Measurements from ENCODE around the gene SIGLEC5. TPM values are rescaled to one million over a fixed set of nuclear protein-coding genes. Genes with fewer than 3 reads are reported as not detected.
A peak's percentile ranks its signal among the peaks of the same experiment; 100 is the strongest.

The SIGLEC5 gene
- total RNA-seq, 1 donor from 2014 or later, result not detected

DNA sequence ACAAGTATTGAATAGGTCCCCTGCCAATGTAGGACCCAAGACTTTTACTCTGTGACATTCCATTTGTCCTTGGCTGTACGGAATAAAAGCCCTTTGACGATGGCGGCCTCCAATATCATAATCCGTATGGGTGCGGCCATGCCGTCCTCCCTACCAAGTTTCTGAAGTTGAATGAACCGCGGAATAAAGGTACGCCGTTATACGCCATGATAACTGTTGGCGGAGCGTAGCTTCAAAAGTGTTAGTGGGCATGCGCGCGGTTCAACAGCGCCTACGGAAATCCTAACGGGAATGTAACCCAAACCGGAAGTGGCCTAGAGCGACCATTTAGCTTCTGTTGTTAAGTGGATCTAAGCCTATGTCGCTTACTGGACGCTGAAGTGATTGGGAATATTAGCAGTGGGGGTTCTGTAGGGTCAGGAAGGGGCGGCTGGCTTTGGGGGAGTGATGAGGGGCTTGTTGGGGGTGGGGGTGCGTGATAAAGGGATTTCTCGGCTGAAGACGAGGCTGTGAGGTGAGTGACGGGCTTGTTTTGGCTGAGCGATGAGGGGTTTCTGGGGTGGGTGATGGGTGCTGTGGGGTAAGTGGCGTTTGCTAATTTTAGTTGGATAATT is 59.1 kb downstream of the SIGLEC5 start, which contains the start of gene ZNF175:
Gene ZNF175 (plus strand): TSS at position 322 of the 614 bp plus-strand sequence. CDS start 2,047 bp downstream, outside the sequence.
- H3K27me3 Mint-ChIP-seq (ENCODE audit: unreplicated experiment), result peaks cover 22% of the 10 kb centered on the region
- H3K27ac Mint-ChIP-seq (ENCODE audit: unreplicated experiment), result peak within 1 kb of the TSS; percentile 84
- no peaks in the 10 kb centered on the region for H3K9me3 Mint-ChIP-seq (ENCODE audit: unreplicated experiment)
- H3K36me3 Mint-ChIP-seq (ENCODE audit: unreplicated experiment), result peaks cover 10% of the 10 kb centered on the region
- peaks cover 18% of the 10 kb centered on the region for H3K4me1 Mint-ChIP-seq (ENCODE audit: unreplicated experiment)
- TF ChIP-seq, protein P1, sequence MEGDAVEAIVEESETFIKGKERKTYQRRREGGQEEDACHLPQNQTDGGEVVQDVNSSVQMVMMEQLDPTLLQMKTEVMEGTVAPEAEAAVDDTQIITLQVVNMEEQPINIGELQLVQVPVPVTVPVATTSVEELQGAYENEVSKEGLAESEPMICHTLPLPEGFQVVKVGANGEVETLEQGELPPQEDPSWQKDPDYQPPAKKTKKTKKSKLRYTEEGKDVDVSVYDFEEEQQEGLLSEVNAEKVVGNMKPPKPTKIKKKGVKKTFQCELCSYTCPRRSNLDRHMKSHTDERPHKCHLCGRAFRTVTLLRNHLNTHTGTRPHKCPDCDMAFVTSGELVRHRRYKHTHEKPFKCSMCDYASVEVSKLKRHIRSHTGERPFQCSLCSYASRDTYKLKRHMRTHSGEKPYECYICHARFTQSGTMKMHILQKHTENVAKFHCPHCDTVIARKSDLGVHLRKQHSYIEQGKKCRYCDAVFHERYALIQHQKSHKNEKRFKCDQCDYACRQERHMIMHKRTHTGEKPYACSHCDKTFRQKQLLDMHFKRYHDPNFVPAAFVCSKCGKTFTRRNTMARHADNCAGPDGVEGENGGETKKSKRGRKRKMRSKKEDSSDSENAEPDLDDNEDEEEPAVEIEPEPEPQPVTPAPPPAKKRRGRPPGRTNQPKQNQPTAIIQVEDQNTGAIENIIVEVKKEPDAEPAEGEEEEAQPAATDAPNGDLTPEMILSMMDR (IDR thresholded peaks at IDR 0.05), result no peak
- H3K4me3 Mint-ChIP-seq (ENCODE audit: unreplicated experiment), result peak within 1 kb of the TSS; percentile 86
- DNase-seq (ENCODE audit: extremely low spot score, unreplicated experiment), result peak; percentile 97

DNA sequence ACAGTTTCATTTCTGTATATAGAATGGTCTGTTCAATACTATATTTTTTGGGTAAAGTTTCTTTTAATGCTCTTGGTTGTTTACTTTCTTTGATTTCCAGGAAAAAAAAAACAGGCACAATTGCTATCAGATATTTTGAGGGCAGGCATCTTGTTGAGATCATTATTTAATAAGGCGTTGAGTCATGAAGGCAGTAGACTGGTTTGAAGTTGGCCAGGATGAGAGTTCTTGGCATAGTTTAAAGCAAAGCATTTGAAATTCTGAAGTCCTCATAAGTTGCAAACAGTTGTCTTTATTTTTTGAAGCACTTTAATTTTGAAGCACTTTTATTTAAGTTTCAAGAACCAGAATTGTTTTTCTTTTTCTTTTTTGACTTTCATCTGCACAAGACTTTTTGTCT is 61.7 kb downstream of the SIGLEC5 start:
- Mint-ChIP-seq H3K4me1 (ENCODE audit: unreplicated experiment) (peaks cover 17% of the 10 kb centered on the region), H3K4me3 (ENCODE audit: unreplicated experiment) (no peak overlapping the region), H3K27me3 (ENCODE audit: unreplicated experiment) (peaks cover 22% of the 10 kb centered on the region), H3K9me3 (ENCODE audit: unreplicated experiment) (no peaks in the 10 kb centered on the region), H3K27ac (ENCODE audit: unreplicated experiment) (no peak overlapping the region), H3K36me3 (ENCODE audit: unreplicated experiment) (peaks cover 2% of the 10 kb centered on the region)
- TF ChIP-seq, protein P1 (IDR thresholded peaks at IDR 0.05), result no peak
- DNase-seq (ENCODE audit: extremely low spot score, unreplicated experiment), result no peak

DNA sequence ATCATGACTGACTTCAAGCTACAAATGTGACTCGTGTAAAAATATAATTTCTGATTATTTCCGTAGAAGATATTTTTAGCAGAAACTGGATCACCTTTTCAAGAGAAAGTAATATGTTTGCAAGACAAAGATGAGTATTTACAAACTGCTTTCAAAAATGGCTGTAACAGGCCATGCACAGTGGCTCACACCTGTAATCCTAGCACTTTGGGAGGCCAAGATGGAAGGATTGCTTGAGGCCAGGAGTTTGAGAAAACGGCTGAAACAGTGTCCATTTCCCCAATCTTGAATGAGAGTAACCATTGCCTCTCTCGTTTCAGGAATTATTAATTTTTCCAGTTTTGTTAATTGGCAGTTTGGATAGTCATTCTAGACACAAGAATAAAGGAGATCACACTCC is 62.6 kb downstream of the SIGLEC5 start:
- no peaks in the 10 kb centered on the region for H3K36me3 Mint-ChIP-seq (ENCODE audit: unreplicated experiment)
- H3K27me3 Mint-ChIP-seq (ENCODE audit: unreplicated experiment), result peaks cover 22% of the 10 kb centered on the region
- no peak overlapping the region for H3K4me3 Mint-ChIP-seq (ENCODE audit: unreplicated experiment)
- H3K9me3 Mint-ChIP-seq (ENCODE audit: unreplicated experiment), result no peaks in the 10 kb centered on the region
- TF ChIP-seq, protein P1 (IDR thresholded peaks at IDR 0.05), result no peak
- no peak overlapping the region for H3K27ac Mint-ChIP-seq (ENCODE audit: unreplicated experiment)
- no peak for DNase-seq (ENCODE audit: extremely low spot score, unreplicated experiment)
- H3K4me1 Mint-ChIP-seq (ENCODE audit: unreplicated experiment), result peaks cover 14% of the 10 kb centered on the region

DNA sequence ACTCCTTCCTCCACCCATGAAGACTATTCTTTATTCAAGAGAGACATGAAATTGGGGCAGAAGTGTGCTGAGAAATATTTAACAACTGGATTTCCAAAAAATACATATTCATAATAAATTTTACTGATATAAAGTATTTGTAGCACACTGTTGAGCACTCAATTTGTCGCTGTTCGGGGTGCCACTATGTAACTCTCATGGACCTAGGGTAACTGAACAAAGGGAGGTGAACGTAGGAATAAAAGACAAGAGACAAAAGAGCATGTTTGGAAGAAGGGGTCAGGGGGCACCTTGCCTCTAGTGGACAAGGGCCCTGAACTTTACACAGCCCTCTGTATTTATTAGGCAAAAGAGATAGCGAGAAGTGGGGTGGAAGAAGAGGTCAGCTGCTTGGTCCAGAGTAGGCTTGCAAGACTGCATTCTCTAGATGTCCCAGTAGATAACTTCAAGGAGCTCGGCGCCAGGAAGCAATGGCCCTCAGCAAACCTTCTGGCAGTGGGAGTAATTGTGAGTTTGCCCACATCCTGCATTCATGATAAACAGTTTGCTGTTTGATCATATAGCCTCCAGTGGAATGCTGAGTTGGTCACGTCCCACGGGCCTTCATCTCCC is 63.6 kb downstream of the SIGLEC5 start:
- Mint-ChIP-seq H3K4me1 (ENCODE audit: unreplicated experiment) (peaks cover 5% of the 10 kb centered on the region), H3K4me3 (ENCODE audit: unreplicated experiment) (no peak overlapping the region), H3K27me3 (ENCODE audit: unreplicated experiment) (peaks cover 24% of the 10 kb centered on the region), H3K36me3 (ENCODE audit: unreplicated experiment) (no peaks in the 10 kb centered on the region), H3K27ac (ENCODE audit: unreplicated experiment) (no peak overlapping the region), H3K9me3 (ENCODE audit: unreplicated experiment) (no peaks in the 10 kb centered on the region)
- TF ChIP-seq, protein P1 (IDR thresholded peaks at IDR 0.05), result no peak
- DNase-seq (ENCODE audit: extremely low spot score, unreplicated experiment), result no peak

DNA sequence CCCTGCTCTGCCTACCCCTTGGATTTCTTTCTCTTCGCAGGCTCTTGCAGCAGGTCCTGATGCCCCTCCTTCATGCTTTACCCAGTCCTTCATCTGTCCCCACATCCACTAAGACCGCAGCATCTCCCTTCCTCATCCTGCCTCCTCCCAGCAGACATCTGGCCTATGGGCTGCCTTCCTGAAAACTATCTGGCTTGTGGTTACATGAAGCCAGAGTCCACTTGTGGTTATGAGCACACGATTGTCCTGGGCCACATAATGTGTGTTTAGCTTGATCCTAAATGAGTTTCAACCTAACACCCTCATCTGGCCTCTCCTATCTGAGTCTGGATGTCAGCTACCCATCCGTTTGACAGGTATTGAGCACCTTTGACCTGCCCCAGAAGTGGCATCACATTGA is 64.6 kb downstream of the SIGLEC5 start:
- no peaks in the 10 kb centered on the region for H3K36me3 Mint-ChIP-seq (ENCODE audit: unreplicated experiment)
- TF ChIP-seq, protein P1 (IDR thresholded peaks at IDR 0.05), result no peak
- DNase-seq (ENCODE audit: extremely low spot score, unreplicated experiment), result peak; percentile 69
- peaks cover 23% of the 10 kb centered on the region for H3K27me3 Mint-ChIP-seq (ENCODE audit: unreplicated experiment)
- H3K4me1 Mint-ChIP-seq (ENCODE audit: unreplicated experiment), result peaks cover 3% of the 10 kb centered on the region
- H3K4me3 Mint-ChIP-seq (ENCODE audit: unreplicated experiment), result no peak overlapping the region
- H3K27ac Mint-ChIP-seq (ENCODE audit: unreplicated experiment), result no peak overlapping the region
- no peaks in the 10 kb centered on the region for H3K9me3 Mint-ChIP-seq (ENCODE audit: unreplicated experiment)
